NT2/D1 (cell line): Measurements from ENCODE around the gene THSD7A.

Source experiments
- SUZ12 ChIP-seq: IDR thresholded peaks from 2 replicates; pipeline ENCODE4 v1.6.1; 2011; ENCODE audit not compliant: insufficient read length, insufficient read depth; ENCODE audit errors: extremely low read depth
- YY1 ChIP-seq: IDR thresholded peaks from 2 replicates; pipeline ENCODE4 v1.6.1; 2011; ENCODE audit not compliant: insufficient read length, insufficient read depth
- ZNF274 ChIP-seq: IDR thresholded peaks from 2 replicates; pipeline ENCODE4 v1.6.1; 2011; ENCODE audit warnings: mild to moderate bottlenecking, low read depth, low read length

GRCh38 chr7:11592699-11593098 lies 239.3 kb downstream of the THSD7A start:
- no peak for TF ChIP-seq SUZ12
- TF ChIP-seq ZNF274, result no peak
- TF ChIP-seq YY1, result no peak
